ENCODE data around the gene IL17C. TPM values are rescaled to one million over a fixed set of nuclear protein-coding genes. Genes with fewer than 3 reads are reported as not detected.

The IL17C gene
- total RNA-seq, 1 experiment from 2014 or later = 1.9 TPM

GRCh38 chr16:88622866-88623265, 15.5 kb upstream of the IL17C start (continued):
- TF ChIP-seq AFF4 (CRISPR knock-in tag; IDR thresholded peaks at IDR 0.05; ENCODE audit: borderline replicate concordance) = no peak
- TF ChIP-seq PREB (CRISPR knock-in tag; IDR thresholded peaks at IDR 0.05; ENCODE audit: borderline replicate concordance) = no peak
- no peak for TF ChIP-seq TEAD4 (CRISPR knock-in tag; IDR thresholded peaks at IDR 0.05)
- TF ChIP-seq ZNF423 (CRISPR knock-in tag; IDR thresholded peaks at IDR 0.05) = no peak

DNA sequence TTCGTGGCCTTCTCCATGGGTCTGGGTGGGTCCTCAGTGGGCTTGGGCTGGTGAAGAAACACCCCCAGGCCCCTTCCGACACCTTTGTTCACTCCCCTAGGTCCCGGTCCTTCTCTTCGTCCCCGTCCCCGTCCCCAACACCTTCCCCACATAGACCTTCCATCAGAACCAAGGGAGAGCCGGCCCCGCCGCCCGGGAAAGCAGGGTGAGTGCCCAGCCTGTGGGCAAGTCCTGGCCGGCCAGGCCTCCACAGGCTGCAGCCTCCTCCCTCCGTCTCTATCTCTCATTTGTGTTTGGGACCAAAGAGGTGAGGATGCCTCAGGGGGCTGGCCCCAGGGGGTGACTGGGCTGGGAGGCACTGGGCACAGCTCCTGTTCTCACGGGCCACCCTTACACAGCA, 14.5 kb upstream of the IL17C start:
- no peaks in the 10 kb centered on the region for H3K9me3 Mint-ChIP-seq
- DNase-seq (ENCODE audit: low spot score) = no peak
- H3K27ac Mint-ChIP-seq = no peak overlapping the region
- POLR2A ChIA-PET = no interaction called here
- peaks cover 37% of the 10 kb centered on the region for H3K36me3 Mint-ChIP-seq
- no peak overlapping the region for H3K4me3 Mint-ChIP-seq
- H3K4me1 Mint-ChIP-seq = no peaks in the 10 kb centered on the region
- CTCF ChIA-PET = interaction anchor here (1.2 kb wide), 1 partner anchor 11 kb away, joined by 3 read pairs; no protein-coding TSS in a partner anchor
- no peaks in the 10 kb centered on the region for H3K27me3 Mint-ChIP-seq (ENCODE audit: low read depth)
- no peak for ATAC-seq
- TF ChIP-seq EMX1 (CRISPR knock-in tag; IDR thresholded peaks at IDR 0.05) (no peak), PREB (CRISPR knock-in tag; IDR thresholded peaks at IDR 0.05; ENCODE audit: borderline replicate concordance) (no peak), ZNF232 (CRISPR knock-in tag; IDR thresholded peaks at IDR 0.05) (no peak), CDX4 (CRISPR knock-in tag; IDR thresholded peaks at IDR 0.05; ENCODE audit: borderline replicate concordance) (no peak), IRF2 (CRISPR knock-in tag; IDR thresholded peaks at IDR 0.05; ENCODE audit: borderline replicate concordance, low read depth) (no peak), ZNF219 (CRISPR knock-in tag; IDR thresholded peaks at IDR 0.05; ENCODE audit: borderline replicate concordance) (no peak)

DNA sequence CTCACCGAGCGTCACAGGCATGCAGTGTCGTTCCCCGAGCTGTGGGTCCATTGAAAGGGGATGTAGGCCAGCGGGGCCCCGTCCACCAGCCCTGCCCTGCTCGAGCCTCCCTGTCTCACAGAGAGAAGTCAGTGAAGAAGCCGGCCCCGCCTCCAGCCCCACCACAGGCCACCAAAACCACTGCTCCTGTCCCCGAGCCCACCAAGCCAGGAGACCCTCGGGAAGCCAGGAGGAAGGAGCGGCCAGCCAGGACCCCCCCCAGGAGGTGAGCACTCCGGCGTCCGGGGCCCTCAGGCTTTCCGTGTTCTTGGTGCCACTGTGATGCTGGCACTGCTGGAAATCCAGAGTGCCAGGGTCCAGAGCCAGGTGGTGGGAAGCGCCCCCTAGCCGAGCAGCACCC, 13.9 kb upstream of the IL17C start:
- Mint-ChIP-seq H3K27ac (no peak overlapping the region), H3K4me3 (no peak overlapping the region), H3K9me3 (no peaks in the 10 kb centered on the region), H3K27me3 (ENCODE audit: low read depth) (no peaks in the 10 kb centered on the region), H3K4me1 (no peaks in the 10 kb centered on the region), H3K36me3 (peaks cover 43% of the 10 kb centered on the region)
- POLR2A ChIA-PET = no interaction called here
- CTCF ChIA-PET = interaction anchor here (1.2 kb wide), 1 partner anchor 9 kb away, joined by 3 read pairs; no protein-coding TSS in a partner anchor
- no peak for DNase-seq (ENCODE audit: low spot score)
- no peak for ATAC-seq
- TF ChIP-seq SP1 (CRISPR knock-in tag; conservative IDR thresholded peaks at IDR 0.05) (no peak), ZNF416 (CRISPR knock-in tag; IDR thresholded peaks at IDR 0.05) (no peak), ELF4 (CRISPR knock-in tag; IDR thresholded peaks at IDR 0.05; ENCODE audit: low read depth) (no peak), IRF2 (CRISPR knock-in tag; IDR thresholded peaks at IDR 0.05; ENCODE audit: borderline replicate concordance, low read depth) (no peak), ESRRA (CRISPR knock-in tag; IDR thresholded peaks at IDR 0.05; ENCODE audit: borderline replicate concordance) (no peak), ZNF317 (CRISPR knock-in tag; IDR thresholded peaks at IDR 0.05; ENCODE audit: borderline replicate concordance, low read depth) (no peak)
